Omental fat pad (tissue), 4 donors: ENCODE measurements around the gene C19orf33. TPM values are rescaled to one million over a fixed set of nuclear protein-coding genes. Genes with fewer than 3 reads are reported as not detected.

ENCODE experiments used
- ATAC-seq: fragments of 150-250 bp; one replicate; pipeline ENCODE4 v1.9.1; 2016; ENCODE audit warnings: mild to moderate bottlenecking, moderate library complexity; ENCODE audit not compliant: low FRiP score
- DNase-seq: peaks from one replicate; pipeline ENCODE4 v3.0.0-alpha.2; 2019; ENCODE audit warnings: low spot score
- CTCF ChIP-seq, 3 donors: fragments of 450-650 bp; IDR thresholded peaks; one replicate each; pipeline ENCODE4 v1.5.1; 2016 to 2017; ENCODE audit warnings: antibody characterized with exemption in 3 of 3, mild to moderate bottlenecking in 3 of 3, moderate library complexity in 2 of 3
- total RNA-seq, 4 donors: library from RNA; depleted of rRNA; stranded (reverse); fragments of >200 nt; gene quantifications; one replicate each; pipeline ENCODE4 v1.1.0, GENCODE V29; 2016

C19orf33 gene
- total RNA-seq, 4 donors from 2014 or later, result 28.8 to 76.9 (median 47.2) TPM

GRCh38 chr19:38280030-38280921 lies 23.8 kb upstream of the C19orf33 start:
- ATAC-seq, result no peak
- no peak for TF ChIP-seq CTCF (IDR thresholded peaks at IDR 0.05)
- no peak for DNase-seq

GRCh38 chr19:38281811-38282566 lies 22.1 kb upstream of the C19orf33 start:
- no peak for TF ChIP-seq CTCF (IDR thresholded peaks at IDR 0.05)
- DNase-seq (no peak), ATAC-seq (no peak)

- no peak for ATAC-seq
- no peak for DNase-seq
- no peak for TF ChIP-seq CTCF (IDR thresholded peaks at IDR 0.05)
These were observed 20.8 kb upstream of the C19orf33 start for GRCh38 chr19:38283271-38283670.

- no peak for TF ChIP-seq CTCF (IDR thresholded peaks at IDR 0.05)
- no peak for DNase-seq
- ATAC-seq, result no peak
These were observed 19.6 kb upstream of the C19orf33 start for GRCh38 chr19:38284422-38284821.

- no peak for TF ChIP-seq CTCF (IDR thresholded peaks at IDR 0.05)
- DNase-seq, result no peak
These were observed 18.5 kb upstream of the C19orf33 start for GRCh38 chr19:38285567-38285966.

GRCh38 chr19:38287604-38288003 lies 16.4 kb upstream of the C19orf33 start:
- ATAC-seq, result no peak
- TF ChIP-seq CTCF (IDR thresholded peaks at IDR 0.05), result no peak
- no peak for DNase-seq

More at GRCh38 chr19:38285567-38285966, 18.5 kb upstream of the C19orf33 start:
- ATAC-seq, result no peak
